Measurements from ENCODE around the gene STAT4. TPM values are rescaled to one million over a fixed set of nuclear protein-coding genes. Genes with fewer than 3 reads are reported as not detected.

Gene STAT4
- total RNA-seq, 1 experiment from 2014 or later: 0.71 TPM

GRCh38 chr2:191158747-191159146, 8.0 kb upstream of the STAT4 start:
- POLR2A ChIA-PET (ENCODE audit: low non-redundant PET): no interaction called here
- DNase-seq (ENCODE audit: low spot score): no peak
- CTCF ChIA-PET: no interaction called here
- TF ChIP-seq CTCF (conservative IDR thresholded peaks at IDR 0.05; ENCODE audit: low read depth, low read length) (no peak), EZH2 (IDR thresholded peaks at IDR 0.05; ENCODE audit: borderline replicate concordance, low read depth, low read length, poor library complexity, severe bottlenecking) (no peak)
- no peaks in the 10 kb centered on the region for H3K36me3 ChIP-seq (ENCODE audit: insufficient read depth, low read length, poor library complexity, severe bottlenecking)
- no peaks in the 10 kb centered on the region for H3K27me3 ChIP-seq (replicated peaks; ENCODE audit: insufficient read depth, low read depth, low read length, poor library complexity)
- BruUV-seq (replicated peaks): no TSS peak
- H3K27ac ChIP-seq (ENCODE audit: low read depth, low read length, poor library complexity, severe bottlenecking): no peak overlapping the region
- intact Hi-C loops (cut with micrococcal nuclease; ENCODE audit: unreplicated experiment): no loop called here
- no peaks in the 10 kb centered on the region for H3K9me3 ChIP-seq (ENCODE audit: low read depth, low read length, poor library complexity, severe bottlenecking)
- peaks cover 13% of the 10 kb centered on the region for H3K4me1 ChIP-seq (ENCODE audit: insufficient read depth, low read length, poor library complexity, severe bottlenecking)
- H3K4me3 ChIP-seq (ENCODE audit: low read depth, low read length, poor library complexity, severe bottlenecking): no peak overlapping the region

- intact Hi-C loops (cut with micrococcal nuclease; ENCODE audit: unreplicated experiment): no loop called here
- POLR2A ChIA-PET (ENCODE audit: low non-redundant PET): no interaction called here
Observed at GRCh38 chr2:191158193-191158592, 7.4 kb upstream of the STAT4 start.

GRCh38 chr2:191155608-191156071, 4.8 kb upstream of the STAT4 start:
- H3K4me1 ChIP-seq (ENCODE audit: insufficient read depth, low read length, poor library complexity, severe bottlenecking): peaks cover 15% of the 10 kb centered on the region
- H3K27me3 ChIP-seq (replicated peaks; ENCODE audit: insufficient read depth, low read depth, low read length, poor library complexity): no peaks in the 10 kb centered on the region
- H3K27ac ChIP-seq (ENCODE audit: low read depth, low read length, poor library complexity, severe bottlenecking): no peak overlapping the region
- peak; percentile 60 for DNase-seq (ENCODE audit: low spot score)
- TF ChIP-seq EZH2 (IDR thresholded peaks at IDR 0.05; ENCODE audit: borderline replicate concordance, low read depth, low read length, poor library complexity, severe bottlenecking) (no peak), CTCF (conservative IDR thresholded peaks at IDR 0.05; ENCODE audit: low read depth, low read length) (peak; percentile 73)
- intact Hi-C loops (cut with micrococcal nuclease; ENCODE audit: unreplicated experiment): loop anchor here (1.0 to 2.0 kb wide), 2 partner anchors 103 to 375 kb away; no protein-coding TSS in a partner anchor
- no TSS peak for BruUV-seq (replicated peaks)
- H3K9me3 ChIP-seq (ENCODE audit: low read depth, low read length, poor library complexity, severe bottlenecking): no peaks in the 10 kb centered on the region
- ChIA-PET POLR2A (ENCODE audit: low non-redundant PET) (interaction anchor here (0.6 kb wide), 1 partner anchor 70 kb away, joined by 3 read pairs; no protein-coding TSS in a partner anchor), CTCF (interaction anchor here (0.8 to 2.3 kb wide), 3 partner anchors 101 to 106 kb away, joined by 3 to 45 read pairs (median 8); no protein-coding TSS in a partner anchor)
- no peaks in the 10 kb centered on the region for H3K36me3 ChIP-seq (ENCODE audit: insufficient read depth, low read length, poor library complexity, severe bottlenecking)
- H3K4me3 ChIP-seq (ENCODE audit: low read depth, low read length, poor library complexity, severe bottlenecking): no peak overlapping the region

More at GRCh38 chr2:191158193-191158592, 7.4 kb upstream of the STAT4 start:
- BruUV-seq (replicated peaks): no TSS peak
- TF ChIP-seq EZH2 (IDR thresholded peaks at IDR 0.05; ENCODE audit: borderline replicate concordance, low read depth, low read length, poor library complexity, severe bottlenecking): no peak
- TF ChIP-seq CTCF (conservative IDR thresholded peaks at IDR 0.05; ENCODE audit: low read depth, low read length): no peak
- H3K36me3 ChIP-seq (ENCODE audit: insufficient read depth, low read length, poor library complexity, severe bottlenecking): no peaks in the 10 kb centered on the region
- no peak overlapping the region for H3K4me3 ChIP-seq (ENCODE audit: low read depth, low read length, poor library complexity, severe bottlenecking)
- H3K9me3 ChIP-seq (ENCODE audit: low read depth, low read length, poor library complexity, severe bottlenecking): no peaks in the 10 kb centered on the region
- peaks cover 13% of the 10 kb centered on the region for H3K4me1 ChIP-seq (ENCODE audit: insufficient read depth, low read length, poor library complexity, severe bottlenecking)
- CTCF ChIA-PET: interaction anchor here (0.6 kb wide), 1 partner anchor 381 kb away, joined by 3 read pairs; no protein-coding TSS in a partner anchor
- no peak overlapping the region for H3K27ac ChIP-seq (ENCODE audit: low read depth, low read length, poor library complexity, severe bottlenecking)
- no peaks in the 10 kb centered on the region for H3K27me3 ChIP-seq (replicated peaks; ENCODE audit: insufficient read depth, low read depth, low read length, poor library complexity)
- DNase-seq (ENCODE audit: low spot score): no peak

All from A673 (cell line).